NCI-H748 treated with DMSO at 0.1 percent for 48 hours (cell line): ENCODE data around the gene NAA15.
"Not testable (repeated sequence)": the region's sequence is repeated elsewhere in the genome, so short reads cannot be mapped to it uniquely, and the experiment has no call there.

Source experiments
- DNase-seq: peaks from one replicate; lab custom pipeline; 2025; lab: John Stamatoyannopoulos, UW

Gene NAA15

DNA sequence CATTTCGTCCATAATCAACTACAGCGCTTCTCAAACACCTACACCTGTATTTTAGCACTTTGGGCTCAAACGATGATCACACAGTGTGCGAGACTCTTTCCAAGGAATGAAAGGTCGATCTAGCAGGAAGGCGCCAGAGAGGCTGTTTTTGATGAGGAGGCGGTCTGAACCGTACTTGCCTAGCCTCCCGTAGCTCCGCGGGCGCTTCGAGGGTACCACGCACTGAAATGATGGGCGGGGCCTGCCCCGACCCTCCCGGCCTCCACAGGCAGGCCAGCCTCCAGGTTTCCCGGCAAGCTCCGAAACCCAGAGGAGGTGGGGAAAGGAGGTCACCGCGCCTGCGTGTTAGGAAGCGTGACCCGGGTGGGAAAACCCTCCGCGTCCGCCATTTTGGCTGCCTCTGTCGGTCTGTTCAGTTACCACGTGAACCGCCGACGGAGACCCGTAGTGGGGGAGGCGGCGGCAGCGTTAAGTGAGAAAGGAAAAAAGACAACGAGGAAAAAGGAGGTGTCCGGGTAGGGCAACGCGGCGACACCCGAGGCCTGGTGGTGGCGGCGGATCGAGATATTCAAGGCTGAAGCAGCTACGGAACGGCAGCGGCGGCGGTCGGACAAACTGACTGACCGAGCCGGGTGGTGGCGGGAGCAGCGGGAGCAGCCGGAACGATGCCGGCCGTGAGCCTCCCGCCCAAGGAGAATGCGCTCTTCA, at the start of gene NAA15:
TSS of gene NAA15 (plus strand) at position 393 of the 708 bp plus-strand sequence. CDS start at position 666, 273 bp downstream.
- peak; percentile 85 for DNase-seq

DNA sequence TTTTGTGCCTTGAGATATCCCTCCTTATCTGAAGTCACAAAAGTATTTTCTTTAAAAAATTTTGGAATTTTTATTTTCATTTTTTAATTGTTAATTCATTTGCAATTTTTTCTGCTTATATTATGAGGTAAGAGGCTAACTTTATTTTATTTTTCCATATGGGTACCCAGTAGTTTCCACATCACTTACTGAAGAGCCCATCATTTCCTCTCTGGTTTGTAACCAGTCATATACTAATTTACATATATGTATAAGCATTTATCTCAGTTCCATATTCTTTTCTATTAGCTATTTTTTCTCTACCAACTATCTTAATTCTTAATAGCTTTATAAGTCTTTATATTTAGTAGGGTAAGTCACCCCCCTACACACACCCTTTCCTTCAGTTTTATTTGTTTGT, 48.3 kb upstream of the NAA15 start:
- DNase-seq = no peak

DNA sequence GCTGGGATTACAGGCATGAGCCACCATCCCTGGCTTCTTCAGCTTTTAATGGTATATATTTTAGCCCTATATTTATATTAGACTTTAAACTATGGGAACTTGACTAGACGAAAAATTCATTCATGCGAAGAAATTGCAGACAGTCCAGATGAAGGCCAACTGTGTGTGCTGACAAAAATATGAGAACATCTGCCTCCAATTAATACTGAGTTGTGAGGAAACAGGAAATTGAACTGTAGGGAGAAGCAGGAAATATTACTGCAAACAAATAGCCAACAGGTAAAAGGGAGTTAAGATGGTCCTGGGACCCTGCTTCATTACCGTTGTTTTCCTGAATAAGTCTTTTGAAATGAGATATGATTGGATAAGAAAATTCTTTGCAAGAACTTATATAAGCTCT, 47.6 kb upstream of the NAA15 start:
- DNase-seq = no peak

DNA sequence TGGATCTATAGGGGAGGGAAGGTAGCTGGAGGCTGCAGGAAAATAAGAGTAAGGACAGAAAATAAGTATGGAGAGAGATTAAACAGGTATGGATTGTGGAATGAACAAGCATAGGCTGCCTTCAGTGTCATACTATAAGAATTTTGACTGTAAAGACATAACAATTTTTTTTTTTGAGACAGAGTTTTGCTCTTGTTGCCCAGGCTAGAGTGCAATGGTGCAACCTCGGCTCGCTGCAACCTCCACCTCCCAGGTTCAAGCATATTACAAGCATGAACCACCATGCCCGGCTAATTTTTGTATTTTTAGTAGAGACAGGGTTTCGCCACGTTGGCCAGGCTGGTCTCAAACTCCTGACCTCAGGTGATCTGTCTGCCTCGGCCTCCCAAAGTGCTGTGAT, 45.7 kb upstream of the NAA15 start:
- not testable (repeated sequence) for DNase-seq

DNA sequence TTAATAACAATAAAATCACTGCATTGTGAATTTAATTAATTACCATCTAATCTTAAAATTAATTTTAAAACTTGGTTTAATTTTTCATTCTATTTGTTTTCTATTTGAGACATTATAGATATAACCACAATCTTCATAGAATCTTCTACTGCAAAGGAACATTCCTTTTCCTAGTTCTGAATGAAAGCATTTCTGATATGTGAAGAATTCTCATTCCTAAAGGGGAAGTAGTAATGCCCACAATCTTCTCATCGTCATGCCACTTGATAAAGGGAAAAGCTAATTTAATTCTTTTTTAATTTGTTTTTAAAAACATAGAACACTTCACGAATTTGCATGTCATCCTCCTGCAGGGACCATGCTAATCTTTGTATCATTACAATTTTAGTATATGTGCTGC, 45.0 kb upstream of the NAA15 start:
- DNase-seq = no peak

DNA sequence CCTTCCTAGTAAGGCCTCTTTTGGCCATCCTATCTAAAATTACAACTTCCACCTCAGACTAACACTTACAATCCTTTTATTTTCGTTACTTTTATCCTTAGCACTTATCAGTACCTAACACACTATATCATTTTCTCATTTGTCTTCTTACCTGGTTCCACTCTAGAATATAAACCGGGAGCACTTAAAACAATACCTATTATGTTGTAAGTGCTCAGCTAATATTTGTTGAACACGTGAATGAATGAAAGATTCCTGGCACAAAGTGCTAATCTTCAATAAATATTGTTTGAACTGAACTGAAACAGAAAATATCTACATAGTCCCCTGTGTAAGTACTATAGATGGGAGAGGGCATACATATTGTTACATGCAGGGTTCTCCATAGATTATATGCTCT, 35.7 kb upstream of the NAA15 start:
- peak; percentile 48 for DNase-seq

DNA sequence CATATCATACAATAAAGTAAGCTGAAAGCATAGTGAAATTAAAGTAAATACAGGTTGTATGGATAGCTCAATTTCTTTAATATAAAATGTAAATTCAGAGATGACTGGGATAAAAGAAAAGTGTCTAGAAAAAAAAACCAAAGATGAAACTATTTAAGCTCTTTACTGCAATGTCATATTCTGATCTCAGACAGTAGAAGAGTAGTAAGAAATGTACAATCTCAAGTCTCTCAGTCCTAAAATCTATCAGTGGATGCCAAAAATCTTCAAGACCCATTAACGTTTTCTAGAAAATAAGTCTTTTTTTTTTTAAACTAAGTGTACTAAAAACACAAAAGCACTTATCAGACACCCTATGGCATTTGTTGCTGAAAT, 35.1 kb upstream of the NAA15 start:
- DNase-seq = no peak

DNA sequence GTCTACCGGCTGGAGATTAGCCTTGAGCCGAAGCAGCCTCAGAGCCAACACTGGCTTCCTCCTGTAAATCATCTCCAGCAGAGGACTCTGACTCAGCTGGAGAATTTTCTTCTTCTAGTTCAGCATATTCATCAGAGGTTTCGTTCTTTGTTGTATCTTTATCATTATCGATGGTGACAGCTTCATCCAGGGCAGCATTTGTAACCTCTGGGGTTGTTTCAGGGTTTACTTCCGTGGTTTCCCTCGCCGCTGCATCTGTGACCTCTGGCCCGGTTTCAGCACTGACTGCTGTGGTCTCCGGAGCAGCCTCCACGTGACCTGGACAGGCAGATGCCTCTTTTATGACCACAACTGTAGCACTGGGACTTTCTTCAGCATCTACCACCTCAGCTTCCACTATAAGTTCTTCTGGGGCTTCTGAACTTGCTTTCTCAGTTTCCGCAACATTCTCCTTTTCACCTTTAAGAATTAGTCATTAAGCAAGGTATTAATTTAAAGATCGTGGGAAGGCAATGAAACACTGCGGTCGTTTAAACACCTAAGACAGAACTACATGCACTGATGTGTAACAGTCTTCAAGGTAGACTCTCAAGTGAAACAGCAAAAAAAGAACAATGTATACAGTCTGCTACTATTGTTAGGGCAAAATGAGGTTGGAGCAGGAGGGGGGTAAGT, 34.6 kb upstream of the NAA15 start:
- DNase-seq = no peak

DNA sequence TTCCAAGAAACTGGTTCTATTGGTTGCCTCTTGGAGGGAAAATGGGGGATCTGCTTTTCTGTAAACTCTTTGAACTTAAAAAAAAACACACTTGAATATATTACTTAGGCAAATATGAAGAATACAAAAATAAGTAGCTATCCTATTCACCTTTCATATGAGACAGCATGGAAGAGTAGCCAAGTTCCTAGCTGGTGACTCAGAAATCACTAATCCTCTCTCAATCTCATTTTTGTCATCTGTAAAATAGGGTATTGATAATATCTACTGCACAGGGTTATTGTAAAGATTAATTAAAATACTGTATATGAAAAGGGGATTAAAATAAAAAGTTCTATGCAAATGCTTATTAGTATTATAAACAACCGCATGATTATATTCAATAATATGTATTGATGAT, 34.0 kb upstream of the NAA15 start:
- no peak for DNase-seq

DNA sequence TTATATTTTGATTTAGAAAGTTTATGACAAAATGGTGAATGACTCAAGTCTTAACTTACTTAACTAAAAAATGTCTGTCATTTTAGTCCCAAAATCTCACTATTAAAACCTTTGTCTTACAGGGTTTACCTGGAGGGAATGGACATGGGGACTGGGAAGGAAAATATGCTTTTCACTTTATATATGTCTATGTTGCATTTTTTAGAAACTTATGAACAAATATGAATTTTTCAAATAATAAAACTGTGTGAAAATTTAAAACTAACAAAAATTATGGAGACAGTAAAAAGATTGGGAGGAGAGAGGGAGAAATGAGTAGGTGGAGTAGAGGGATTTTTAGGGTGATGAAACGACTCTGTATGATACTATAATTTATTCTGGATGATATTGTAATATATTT, 27.5 kb upstream of the NAA15 start:
- no peak for DNase-seq

DNA sequence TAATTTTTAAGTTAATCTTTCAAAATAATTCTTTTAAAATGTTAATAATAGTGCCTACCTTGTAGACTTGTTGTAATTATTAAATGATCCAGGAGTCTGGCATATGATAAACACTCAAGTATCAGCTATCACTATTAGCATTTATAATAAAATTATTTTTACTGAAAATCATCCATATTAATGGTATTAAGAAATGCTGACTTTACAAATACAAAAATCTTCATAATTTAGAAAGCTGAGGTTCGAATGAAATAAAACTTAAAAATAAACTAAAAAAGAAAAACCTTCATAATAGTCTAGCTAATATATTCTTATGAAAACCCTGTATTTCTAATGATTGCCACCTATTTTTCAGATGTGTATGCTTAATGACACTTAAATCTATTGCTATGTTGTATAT, 26.5 kb upstream of the NAA15 start:
- no peak for DNase-seq

DNA sequence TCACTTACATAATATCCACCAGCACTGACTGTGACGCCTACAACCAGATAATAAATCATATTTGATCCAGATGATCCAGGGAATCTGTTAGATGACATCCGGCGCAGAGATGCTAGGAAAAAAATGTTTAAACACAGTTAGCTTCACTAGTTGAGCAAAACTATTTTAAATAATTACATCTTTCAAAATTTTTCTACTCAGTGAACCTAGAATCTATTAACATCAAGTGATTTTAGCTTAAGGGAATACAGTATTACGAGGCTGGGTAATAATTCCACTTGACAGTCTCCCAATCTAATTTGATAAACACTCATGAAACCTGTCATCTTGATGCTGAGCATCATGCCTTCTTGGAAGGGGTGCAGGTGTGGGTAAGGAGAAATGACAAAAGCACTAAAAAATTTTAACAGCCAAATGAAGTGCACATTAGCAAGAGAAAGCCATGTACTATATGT, 26.0 kb upstream of the NAA15 start:
- DNase-seq = no peak

DNA sequence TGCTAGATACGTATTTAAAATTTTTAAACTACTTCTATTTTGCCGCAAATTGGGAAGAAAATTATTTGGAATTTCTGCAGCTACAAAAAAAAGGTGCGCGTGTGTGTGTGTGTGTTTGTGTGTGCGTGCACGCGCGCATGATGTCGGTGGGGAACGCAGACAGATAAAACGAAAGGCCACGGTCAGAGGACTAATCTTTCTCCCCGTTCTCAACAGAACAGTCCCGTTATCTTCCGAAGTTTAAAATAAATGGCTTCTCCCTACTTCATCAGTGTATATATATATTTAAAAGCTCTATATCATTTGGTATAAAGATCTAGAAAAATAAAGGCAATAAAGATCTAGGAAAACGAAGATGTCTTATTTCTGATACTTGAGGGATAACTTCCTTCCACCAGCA, 22.8 kb upstream of the NAA15 start:
- DNase-seq = no peak

DNA sequence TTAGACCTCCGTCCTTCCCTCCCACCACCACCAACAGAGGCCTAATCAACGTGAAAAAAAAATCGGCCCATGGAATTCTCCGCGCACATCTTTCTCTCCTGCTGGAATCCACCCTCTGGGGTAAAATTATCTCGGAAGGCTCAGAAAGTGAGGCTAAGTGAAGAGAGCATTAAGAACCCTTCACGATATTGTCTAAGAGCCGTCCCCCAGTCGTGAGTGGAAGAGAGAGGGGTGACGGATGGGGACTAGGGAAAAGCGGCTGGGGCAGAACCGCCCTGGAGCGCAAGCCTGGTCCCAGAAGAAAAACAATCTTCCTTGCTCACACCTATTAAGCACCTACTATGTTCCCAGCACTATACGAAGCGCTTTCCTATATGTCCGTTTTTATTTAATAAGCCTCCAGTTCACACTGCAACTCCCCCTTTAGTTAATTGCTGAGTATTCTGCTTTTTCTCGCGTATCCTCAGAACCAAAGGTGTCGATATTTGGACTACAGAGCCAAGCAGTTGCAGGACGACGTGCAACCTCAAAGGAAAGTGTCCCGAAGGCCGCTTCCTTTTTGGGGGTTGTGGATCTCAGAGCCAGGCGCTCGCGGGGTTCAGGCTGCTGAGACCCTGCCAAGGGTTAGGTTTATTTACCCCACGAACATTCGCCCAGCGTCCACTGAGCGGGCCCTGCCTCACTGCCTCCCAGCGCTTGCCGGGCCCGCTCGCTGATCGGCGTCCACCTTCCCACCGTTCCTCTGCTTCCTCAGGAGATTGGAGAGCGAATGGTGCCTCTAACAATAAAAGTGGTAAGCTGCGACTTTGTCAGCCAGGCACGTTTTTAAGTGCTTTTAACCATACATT, 22.2 kb upstream of the NAA15 start:
- DNase-seq = no peak

DNA sequence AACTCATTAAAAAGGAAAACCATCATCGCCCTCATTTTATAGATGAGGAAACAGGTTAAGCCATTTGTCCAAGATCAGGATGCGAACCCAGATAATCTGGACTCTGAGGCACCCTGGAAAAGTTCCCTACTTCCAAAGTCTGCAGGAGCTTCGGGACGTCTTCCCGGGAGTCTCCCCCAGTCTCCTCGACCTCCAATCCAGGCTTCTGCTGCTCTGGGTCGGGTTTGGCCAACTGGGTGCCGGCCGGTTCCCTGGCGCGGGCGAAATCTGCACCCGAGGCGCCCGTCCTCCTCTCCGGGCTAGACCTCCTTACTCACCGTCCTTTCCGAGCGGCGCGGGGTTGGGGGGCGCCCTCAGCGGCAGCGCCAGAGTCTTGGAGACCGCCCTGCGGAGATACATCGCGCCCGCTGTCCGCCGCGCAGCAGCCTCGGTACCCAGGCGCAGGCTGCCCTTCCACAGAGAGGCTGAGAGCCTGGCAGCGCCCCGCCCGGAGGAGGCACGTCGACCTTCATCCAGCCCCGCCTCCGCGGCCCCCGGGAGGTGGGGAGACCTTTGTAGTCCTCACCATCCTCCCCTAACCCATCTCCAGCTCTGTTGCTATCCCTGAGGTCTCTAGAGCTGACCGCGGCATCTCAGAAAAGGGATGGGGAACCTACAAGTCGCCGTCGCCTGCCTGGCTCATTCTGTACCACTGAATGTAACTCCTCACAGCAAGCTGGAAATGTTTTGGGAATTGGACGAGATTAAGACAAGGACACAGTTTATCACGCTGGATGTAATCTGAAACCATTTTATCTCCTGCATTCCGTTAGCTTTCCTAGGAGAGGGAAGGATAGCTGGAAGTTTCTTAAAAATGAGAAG, 21.3 kb upstream of the NAA15 start, which contains the start of gene MGARP:
TSS of gene MGARP (minus strand) at position 466 of the 861 bp plus-strand sequence. CDS start at position 399, 67 bp downstream.
- peak; percentile 17 for DNase-seq

DNA sequence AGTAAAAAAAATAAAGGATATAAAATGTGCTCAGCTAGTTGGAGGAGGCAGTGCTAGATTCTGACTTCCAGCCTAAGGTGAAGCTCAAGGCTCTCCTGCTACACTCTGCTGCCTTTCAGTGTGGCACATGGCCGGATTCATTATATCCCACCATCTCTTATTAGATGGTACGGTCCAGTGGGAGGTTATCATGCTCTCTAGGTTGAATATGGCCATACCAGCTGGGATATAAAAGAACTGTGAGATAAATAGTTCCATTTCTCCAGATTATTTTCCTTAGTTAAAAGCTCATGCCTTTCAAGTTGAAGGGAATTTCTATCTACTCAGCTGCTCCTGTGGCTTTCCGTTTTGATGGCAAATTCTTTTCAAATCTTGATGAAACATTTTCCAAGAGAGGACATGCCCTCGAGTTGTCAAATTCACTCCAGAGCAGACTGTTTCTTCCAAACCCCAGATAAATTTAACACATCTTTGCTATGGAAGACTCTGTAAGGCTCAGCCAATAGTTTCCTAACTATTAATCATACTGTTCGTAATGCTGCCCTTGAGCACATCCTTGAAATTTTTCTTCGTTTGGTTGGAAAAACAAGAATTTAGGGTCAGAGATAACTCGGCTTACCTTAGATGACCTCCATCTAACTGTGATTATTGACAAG, 19.1 kb upstream of the NAA15 start:
- no peak for DNase-seq

DNA sequence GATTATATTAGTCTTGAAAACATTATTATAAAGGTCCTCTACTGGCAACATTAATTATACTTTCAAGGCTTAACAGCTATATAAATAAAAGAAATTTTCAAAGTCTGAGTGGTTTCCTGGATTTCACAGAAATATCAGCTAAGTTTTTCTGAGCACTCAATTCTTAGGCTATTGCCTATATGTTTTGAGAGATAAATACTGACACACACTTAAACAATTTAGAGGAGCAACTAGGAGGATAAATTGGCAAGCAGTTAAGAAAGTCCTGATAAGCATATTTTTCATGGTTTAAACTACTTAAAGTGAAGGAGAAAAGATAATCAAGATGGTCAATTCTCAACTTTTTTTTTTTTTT, 18.6 kb upstream of the NAA15 start:
- no peak for DNase-seq

DNA sequence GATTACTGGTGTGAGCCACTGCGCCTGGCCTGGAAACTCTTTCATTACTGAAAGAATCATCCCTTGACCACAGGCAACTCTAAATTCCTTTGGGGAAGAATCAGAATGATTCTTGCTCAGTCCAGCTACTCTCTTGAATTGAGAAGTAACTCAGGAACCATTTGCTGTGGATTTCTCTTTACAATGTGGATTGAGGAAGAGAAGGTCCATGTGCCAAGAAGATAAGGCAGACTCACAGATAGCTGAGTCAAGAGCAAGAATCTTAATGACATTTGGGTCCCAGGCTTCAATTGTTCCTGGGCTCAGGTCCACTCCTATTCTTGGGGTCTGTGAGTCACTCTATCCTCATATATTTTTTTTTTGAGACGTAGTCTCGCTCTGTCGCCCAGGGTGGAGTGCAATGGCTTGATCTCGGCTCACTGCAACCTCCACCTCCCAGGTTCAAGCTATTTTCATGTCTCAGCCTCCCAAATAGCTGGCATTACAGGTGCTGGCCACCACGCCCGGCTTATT, 15.1 kb upstream of the NAA15 start:
- DNase-seq = no peak

DNA sequence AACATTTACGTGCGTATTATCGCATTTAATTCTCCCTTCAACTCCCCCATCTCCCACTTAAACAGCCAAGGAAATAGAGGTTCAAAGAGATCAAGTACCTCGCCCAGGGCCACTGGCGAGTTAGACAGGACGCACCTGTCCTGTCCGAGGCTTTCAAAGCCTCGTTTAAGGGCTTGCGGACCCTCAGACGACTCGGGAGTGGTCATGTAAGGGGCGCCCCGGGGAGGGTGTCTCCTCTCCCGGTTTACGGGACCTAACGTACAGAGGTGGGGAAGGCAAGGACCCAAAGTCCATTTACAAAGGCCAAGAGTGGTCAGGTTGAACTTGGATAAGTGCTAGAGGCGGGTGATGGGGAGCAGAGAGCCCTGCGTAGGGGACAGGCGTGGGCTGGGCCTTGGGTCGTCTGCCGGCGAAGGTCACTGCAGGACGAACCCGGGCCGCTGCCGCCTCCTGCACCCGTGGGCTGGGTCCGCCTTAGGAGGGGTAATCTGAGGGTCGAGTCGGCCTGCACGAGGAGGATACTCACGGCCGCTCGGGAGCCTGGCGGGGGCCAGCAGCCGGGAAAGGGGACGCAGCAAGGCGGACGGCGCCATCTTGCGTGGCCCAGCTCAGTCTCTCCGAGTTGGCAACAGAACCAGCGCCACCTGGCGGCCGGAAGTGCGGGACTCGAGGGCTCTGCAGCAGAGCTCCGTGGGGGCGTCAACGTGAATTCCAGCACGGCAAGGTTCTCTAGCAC, 5.9 kb upstream of the NAA15 start:
- peak; percentile 79 for DNase-seq

DNA sequence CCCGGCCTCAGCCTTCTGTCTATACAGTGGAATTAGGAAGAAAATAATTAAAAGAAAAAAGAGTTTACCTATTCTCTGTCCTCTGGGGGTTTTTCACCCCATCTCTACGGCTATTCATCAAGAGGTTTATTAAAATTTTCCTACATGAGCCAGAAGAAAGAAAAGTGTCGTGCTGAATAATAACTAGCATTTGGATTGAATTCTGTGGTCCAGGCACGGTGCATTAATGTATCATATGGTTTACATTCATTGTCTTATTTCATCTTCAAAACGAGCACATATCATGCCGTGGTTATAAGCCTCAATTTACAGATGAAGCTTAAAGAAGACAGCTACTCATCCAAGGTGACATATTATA, 5.4 kb upstream of the NAA15 start:
- DNase-seq = no peak
